B cell (primary cell): ENCODE measurements around the gene MBNL1. TPM values are rescaled to one million over a fixed set of nuclear protein-coding genes. Genes with fewer than 3 reads are reported as not detected.

Experiments
- ATAC-seq: fragments of 200-7000 bp; cut with Tn5 transposase; one replicate; pipeline ENCODE4 v1.10.0; 2021; ENCODE audit warnings: low read depth, mild to moderate bottlenecking, moderate number of reproducible peaks, moderate library complexity
- CTCF ChIA-PET: fragments of 350-600 bp; sonication (Branson Sonifier 250); formaldehyde crosslinking; loops from one replicate; lab custom pipeline; 2021; ENCODE audit warnings: antibody characterized with exemption, inconsistent platforms; lab: Charles Lee
- POLR2A ChIA-PET: fragments of 350-600 bp; sonication (Branson Sonifier 250); formaldehyde crosslinking; loops from one replicate; lab custom pipeline; 2021; ENCODE audit warnings: antibody characterized with exemption; lab: Charles Lee
- DNase-seq: peaks from one replicate; pipeline ENCODE4 v3.0.0; 2013
- H2AFZ ChIP-seq: 2 replicates; pipeline ENCODE4 v1.6.1; 2012; ENCODE audit warnings: mild to moderate bottlenecking, low read depth, low read length; ENCODE audit not compliant: insufficient read depth, poor library complexity, severe bottlenecking
- H3K27ac ChIP-seq, 2 donors: 1 replicate in 1 of 2; 2 replicates in 1 of 2; pipeline ENCODE4 v1.5.1; 2012 to 2013; ENCODE audit warnings: low read length in 2 of 2, mild to moderate bottlenecking in 2 of 2, moderate library complexity in 1 of 2
- H3K27me3 ChIP-seq, 4 experiments: fragments of 200-600 bp in 1 of 4; sonication (generic) in 1 of 4; replicated peaks in 1 of 4; 1 replicate in 2 of 4; 2 replicates in 2 of 4; pipeline versions ENCODE4 v1.6.1 to v1.7.0; 2013 to 2016; ENCODE audit warnings: low read length in 3 of 4, mild to moderate bottlenecking in 2 of 4, mixed read lengths in 1 of 4, moderate library complexity in 1 of 4; ENCODE audit not compliant: insufficient read depth in 4 of 4, control insufficient read depth in 3 of 4; ENCODE audit errors: control extremely low read depth in 1 of 4
- H3K36me3 ChIP-seq, 2 experiments: replicated peaks in 1 of 2; 1 replicate in 1 of 2; 2 replicates in 1 of 2; pipeline versions ENCODE4 v1.6.1 to v1.7.1; 2013; ENCODE audit warnings: low read length in 1 of 2; ENCODE audit not compliant: insufficient read depth in 2 of 2, control insufficient read depth in 1 of 2; ENCODE audit errors: control extremely low read depth in 1 of 2, extremely low read depth in 1 of 2
- H3K4me1 ChIP-seq, 2 donors: fragments of 200-600 bp in 1 of 2; sonication (generic) in 1 of 2; 1 replicate in 1 of 2; 2 replicates in 1 of 2; pipeline versions ENCODE4 v1.5.1 to v1.6.1; 2013 to 2017; ENCODE audit warnings: low read length in 2 of 2; ENCODE audit not compliant: control insufficient read depth in 2 of 2, insufficient read depth in 2 of 2
- H3K4me2 ChIP-seq: replicated peaks from 2 replicates; pipeline ENCODE3; 2012; ENCODE audit warnings: mild to moderate bottlenecking, low read depth, low read length; ENCODE audit not compliant: poor library complexity, severe bottlenecking
- H3K4me3 ChIP-seq, 5 experiments: fragments of 200-600 bp in 1 of 5; sonication (generic) in 1 of 5; 1 replicate in 3 of 5; 2 replicates in 2 of 5; pipeline versions ENCODE4 v1.5.1 to v1.7.0; 2011 to 2016; ENCODE audit warnings: low read length in 4 of 5, mild to moderate bottlenecking in 4 of 5, low read depth in 2 of 5, control low read depth in 1 of 5, moderate library complexity in 1 of 5; ENCODE audit not compliant: insufficient read depth in 1 of 5; ENCODE audit errors: control extremely low read depth in 1 of 5, extremely low read depth in 1 of 5
- H3K79me2 ChIP-seq: fragments of 200-600 bp; sonication (generic); one replicate; pipeline ENCODE4 v1.6.0; 2016; ENCODE audit warnings: low read length; ENCODE audit not compliant: control insufficient read depth, insufficient read depth
- H3K9ac ChIP-seq: fragments of 200-600 bp; sonication (generic); 2 replicates; pipeline ENCODE4 v1.6.1; 2017; ENCODE audit warnings: mild to moderate bottlenecking, low read length, moderate library complexity
- H3K9me3 ChIP-seq, 3 donors: one replicate each; pipeline versions ENCODE4 v1.6.1 to v1.7.1; 2013; ENCODE audit warnings: low read length in 2 of 3; ENCODE audit not compliant: control insufficient read depth in 2 of 3, insufficient read depth in 1 of 3; ENCODE audit errors: control extremely low read depth in 1 of 3
- H4K20me1 ChIP-seq: 2 replicates; pipeline ENCODE4 v1.6.0; 2012; ENCODE audit warnings: mild to moderate bottlenecking, low read length; ENCODE audit not compliant: insufficient read depth, control insufficient read depth, poor library complexity, severe bottlenecking
- H3K27ac Mint-ChIP-seq: one replicate; pipeline ENCODE4 v1.8.0; 2021; ENCODE audit warnings: mixed read lengths
- H3K27me3 Mint-ChIP-seq: one replicate; pipeline ENCODE4 v1.8.0; 2021; ENCODE audit warnings: mixed read lengths
- H3K4me1 Mint-ChIP-seq: one replicate; pipeline ENCODE4 v1.8.0; 2021; ENCODE audit warnings: mixed read lengths
- H3K4me3 Mint-ChIP-seq: one replicate; pipeline ENCODE4 v1.8.0; 2021; ENCODE audit warnings: mixed read lengths
- H3K9me3 Mint-ChIP-seq: one replicate; pipeline ENCODE4 v1.8.0; 2022; ENCODE audit warnings: mixed read lengths; ENCODE audit not compliant: insufficient read depth
- EZH2 ChIP-seq: IDR thresholded peaks from 2 replicates; pipeline ENCODE4 v1.6.1; 2012; ENCODE audit warnings: borderline replicate concordance, low read depth, mild to moderate bottlenecking, moderate library complexity, low read length; ENCODE audit not compliant: insufficient read depth, poor library complexity, severe bottlenecking
- WGBS: methylation state at CpG from one replicate; pipeline ENCODE4 v1.1.5; 2013; ENCODE audit warnings: missing lambda C conversion rate; ENCODE audit not compliant: insufficient coverage; 5-methylcytosine and 5-hydroxymethylcytosine counted together
- intact Hi-C: fragments of 100-400 bp; cut with micrococcal nuclease; formaldehyde crosslinking; loops from one replicate; pipeline ENCODE4 v1.10.0; 2022
- polyA plus RNA-seq: library from polyadenylated mRNA; depleted of rRNA; stranded (reverse); fragments of >200 nt; gene quantifications from 2 replicates; pipeline ENCODE4 v1.2.3, GENCODE V29; 2012
- total RNA-seq, 2 donors: library from RNA; stranded (reverse); fragments of 120-200 nt in 1 of 2; gene quantifications; 1 replicate in 1 of 2; 2 replicates in 1 of 2; pipeline versions ENCODE4 v1.2.3 to v1.2.4, GENCODE V29; 2013 to 2022
- TF ChIP-seq, protein P1 (sequence below): fragments of 200-600 bp; IDR thresholded peaks from one replicate; pipeline ENCODE4 v1.8.0; 2022; ENCODE audit warnings: antibody characterized with exemption, mild to moderate bottlenecking

The MBNL1 gene
- total and polyA plus RNA-seq, 2 donors (not counting 1 experiment from before 2014, with no cell fraction given), result 195 to 505 TPM

DNA sequence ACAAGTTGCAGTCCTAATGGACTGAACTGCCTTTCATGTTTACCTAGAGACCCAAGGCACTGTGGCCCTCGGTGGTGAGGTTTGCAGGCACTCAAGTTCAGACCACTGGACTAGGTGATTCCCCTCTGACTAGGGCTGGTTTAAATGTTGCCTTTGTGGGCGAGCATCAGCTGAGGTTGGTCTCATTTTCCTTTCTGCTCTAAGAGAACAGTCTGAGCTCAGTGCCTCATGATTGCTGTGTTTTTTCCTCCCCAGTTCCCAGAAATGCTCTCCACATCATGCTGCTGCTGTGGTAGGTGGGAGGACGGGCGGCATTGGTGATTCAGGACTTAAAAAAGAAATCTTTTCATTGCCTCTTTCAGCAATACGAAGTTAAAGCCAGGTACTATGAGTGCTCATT, 237.2 kb downstream of the MBNL1 start:
- no peaks in the 10 kb centered on the region for H3K27me3 Mint-ChIP-seq
- H3K27me3 ChIP-seq, result no peaks in the 10 kb centered on the region
- H3K9me3 ChIP-seq, result peaks cover 2 to 5% (median 5%) of the 10 kb centered on the region in 3 donors
- intact Hi-C loops, result loop anchor here (1.0 to 5.0 kb wide), 3 partner anchors 10 to 66 kb away; no protein-coding TSS in a partner anchor
- H3K4me2 ChIP-seq, result peak overlapping the region; percentile 50
- H3K4me1 Mint-ChIP-seq, result peaks cover 56% of the 10 kb centered on the region
- peak overlapping the region; percentile 61 for H2AFZ ChIP-seq
- DNase-seq, result peak; percentile 35
- H3K4me1 ChIP-seq, result peaks cover 22 to 34% of the 10 kb centered on the region in 2 donors
- H3K9ac ChIP-seq, result peak overlapping the region; percentile 1
- ATAC-seq, result peak; percentile 80
- no peaks in the 10 kb centered on the region for H4K20me1 ChIP-seq
- ChIA-PET POLR2A (no interaction called here), CTCF (interaction anchor here (1.1 to 10.4 kb wide), 9 partner anchors 15 to 90 kb away, joined by 3 to 201 read pairs (median 11); no protein-coding TSS in a partner anchor)
- H3K36me3 ChIP-seq, result no peaks in the 10 kb centered on the region
- WGBS, result 11% methylated on average over 3 of the region's 5 CpGs
- peak overlapping the region in 4 of 5 experiments; percentile 4 to 33 (median 13) for H3K4me3 ChIP-seq
- peaks cover 12% of the 10 kb centered on the region for H3K9me3 Mint-ChIP-seq
- peak overlapping the region; percentile 90 for H3K27ac Mint-ChIP-seq
- H3K79me2 ChIP-seq, result no peaks in the 10 kb centered on the region
- TF ChIP-seq, protein P1, sequence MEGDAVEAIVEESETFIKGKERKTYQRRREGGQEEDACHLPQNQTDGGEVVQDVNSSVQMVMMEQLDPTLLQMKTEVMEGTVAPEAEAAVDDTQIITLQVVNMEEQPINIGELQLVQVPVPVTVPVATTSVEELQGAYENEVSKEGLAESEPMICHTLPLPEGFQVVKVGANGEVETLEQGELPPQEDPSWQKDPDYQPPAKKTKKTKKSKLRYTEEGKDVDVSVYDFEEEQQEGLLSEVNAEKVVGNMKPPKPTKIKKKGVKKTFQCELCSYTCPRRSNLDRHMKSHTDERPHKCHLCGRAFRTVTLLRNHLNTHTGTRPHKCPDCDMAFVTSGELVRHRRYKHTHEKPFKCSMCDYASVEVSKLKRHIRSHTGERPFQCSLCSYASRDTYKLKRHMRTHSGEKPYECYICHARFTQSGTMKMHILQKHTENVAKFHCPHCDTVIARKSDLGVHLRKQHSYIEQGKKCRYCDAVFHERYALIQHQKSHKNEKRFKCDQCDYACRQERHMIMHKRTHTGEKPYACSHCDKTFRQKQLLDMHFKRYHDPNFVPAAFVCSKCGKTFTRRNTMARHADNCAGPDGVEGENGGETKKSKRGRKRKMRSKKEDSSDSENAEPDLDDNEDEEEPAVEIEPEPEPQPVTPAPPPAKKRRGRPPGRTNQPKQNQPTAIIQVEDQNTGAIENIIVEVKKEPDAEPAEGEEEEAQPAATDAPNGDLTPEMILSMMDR, result no peak
- no peak for TF ChIP-seq EZH2
- H3K4me3 Mint-ChIP-seq, result peak overlapping the region; percentile 75
- peak overlapping the region; percentile 30 to 45 for H3K27ac ChIP-seq

DNA sequence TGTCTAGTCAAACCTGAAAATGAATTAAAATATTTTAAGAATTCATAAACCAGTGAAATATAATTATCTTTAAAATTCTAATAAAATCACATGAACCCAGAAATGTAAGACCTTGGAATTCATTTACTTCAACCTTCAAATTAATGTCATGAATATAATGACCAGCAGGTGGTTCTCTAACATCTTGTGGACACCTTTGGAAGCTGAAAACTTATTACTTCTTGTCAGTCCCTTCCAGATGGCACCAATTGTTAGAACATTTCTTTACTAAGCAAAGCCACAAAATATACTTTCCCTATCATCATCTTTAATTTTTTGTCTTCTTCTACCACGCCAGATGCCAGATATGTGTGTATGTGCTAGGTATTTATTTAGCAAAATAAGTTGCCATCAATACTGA, 240.0 kb downstream of the MBNL1 start:
- H2AFZ ChIP-seq, result peak overlapping the region; percentile 20
- no peak for ATAC-seq
- TF ChIP-seq, protein P1, result peak; percentile 70
- no peak for TF ChIP-seq EZH2

More for the DNA sequence above, 240.0 kb downstream of the MBNL1 start:
- Histone ChIP-seq H3K27ac (peak overlapping the region in 1 of 2 donors; percentile 59), H4K20me1 (no peaks in the 10 kb centered on the region), H3K79me2 (no peaks in the 10 kb centered on the region), H3K4me3 (no peak overlapping the region), H3K9me3 (no peaks in the 10 kb centered on the region), H3K4me2 (peak overlapping the region; percentile 33), H3K27me3 (no peaks in the 10 kb centered on the region), H3K4me1 (peaks cover 40 to 53% of the 10 kb centered on the region in 2 donors), H3K9ac (no peak overlapping the region), H3K36me3 (no peaks in the 10 kb centered on the region)
- Mint-ChIP-seq H3K4me1 (peaks cover 71% of the 10 kb centered on the region), H3K27me3 (no peaks in the 10 kb centered on the region), H3K27ac (peak overlapping the region; percentile 54), H3K4me3 (peak overlapping the region; percentile 4), H3K9me3 (peaks cover 2% of the 10 kb centered on the region)
- DNase-seq, result peak; percentile 54
- WGBS, result no CpG with 5 or more reads among the region's 1 CpG
- intact Hi-C loops, result loop anchor here (1.0 to 5.0 kb wide), 2 partner anchors 16 to 64 kb away; no protein-coding TSS in a partner anchor
- POLR2A ChIA-PET, result no interaction called here
- CTCF ChIA-PET, result interaction anchor here (1.3 to 10.4 kb wide), 6 partner anchors 9 to 66 kb away, joined by 3 to 201 read pairs (median 20); no protein-coding TSS in a partner anchor
